DMS 273 treated with DMSO at 0.1 percent for 48 hours (cell line): Measurements from ENCODE around the gene SCAF4.
"Not testable (repeated sequence)": the region's sequence is repeated elsewhere in the genome, so short reads cannot be mapped to it uniquely, and the experiment has no call there.

Source experiments
- DNase-seq: peaks from one replicate; lab custom pipeline; 2025; lab: John Stamatoyannopoulos, UW

SCAF4 gene, protein sequence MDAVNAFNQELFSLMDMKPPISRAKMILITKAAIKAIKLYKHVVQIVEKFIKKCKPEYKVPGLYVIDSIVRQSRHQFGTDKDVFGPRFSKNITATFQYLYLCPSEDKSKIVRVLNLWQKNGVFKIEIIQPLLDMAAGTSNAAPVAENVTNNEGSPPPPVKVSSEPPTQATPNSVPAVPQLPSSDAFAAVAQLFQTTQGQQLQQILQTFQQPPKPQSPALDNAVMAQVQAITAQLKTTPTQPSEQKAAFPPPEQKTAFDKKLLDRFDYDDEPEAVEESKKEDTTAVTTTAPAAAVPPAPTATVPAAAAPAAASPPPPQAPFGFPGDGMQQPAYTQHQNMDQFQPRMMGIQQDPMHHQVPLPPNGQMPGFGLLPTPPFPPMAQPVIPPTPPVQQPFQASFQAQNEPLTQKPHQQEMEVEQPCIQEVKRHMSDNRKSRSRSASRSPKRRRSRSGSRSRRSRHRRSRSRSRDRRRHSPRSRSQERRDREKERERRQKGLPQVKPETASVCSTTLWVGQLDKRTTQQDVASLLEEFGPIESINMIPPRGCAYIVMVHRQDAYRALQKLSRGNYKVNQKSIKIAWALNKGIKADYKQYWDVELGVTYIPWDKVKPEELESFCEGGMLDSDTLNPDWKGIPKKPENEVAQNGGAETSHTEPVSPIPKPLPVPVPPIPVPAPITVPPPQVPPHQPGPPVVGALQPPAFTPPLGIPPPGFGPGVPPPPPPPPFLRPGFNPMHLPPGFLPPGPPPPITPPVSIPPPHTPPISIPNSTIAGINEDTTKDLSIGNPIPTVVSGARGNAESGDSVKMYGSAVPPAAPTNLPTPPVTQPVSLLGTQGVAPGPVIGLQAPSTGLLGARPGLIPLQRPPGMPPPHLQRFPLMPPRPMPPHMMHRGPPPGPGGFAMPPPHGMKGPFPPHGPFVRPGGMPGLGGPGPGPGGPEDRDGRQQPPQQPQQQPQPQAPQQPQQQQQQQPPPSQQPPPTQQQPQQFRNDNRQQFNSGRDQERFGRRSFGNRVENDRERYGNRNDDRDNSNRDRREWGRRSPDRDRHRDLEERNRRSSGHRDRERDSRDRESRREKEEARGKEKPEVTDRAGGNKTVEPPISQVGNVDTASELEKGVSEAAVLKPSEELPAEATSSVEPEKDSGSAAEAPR

DNA sequence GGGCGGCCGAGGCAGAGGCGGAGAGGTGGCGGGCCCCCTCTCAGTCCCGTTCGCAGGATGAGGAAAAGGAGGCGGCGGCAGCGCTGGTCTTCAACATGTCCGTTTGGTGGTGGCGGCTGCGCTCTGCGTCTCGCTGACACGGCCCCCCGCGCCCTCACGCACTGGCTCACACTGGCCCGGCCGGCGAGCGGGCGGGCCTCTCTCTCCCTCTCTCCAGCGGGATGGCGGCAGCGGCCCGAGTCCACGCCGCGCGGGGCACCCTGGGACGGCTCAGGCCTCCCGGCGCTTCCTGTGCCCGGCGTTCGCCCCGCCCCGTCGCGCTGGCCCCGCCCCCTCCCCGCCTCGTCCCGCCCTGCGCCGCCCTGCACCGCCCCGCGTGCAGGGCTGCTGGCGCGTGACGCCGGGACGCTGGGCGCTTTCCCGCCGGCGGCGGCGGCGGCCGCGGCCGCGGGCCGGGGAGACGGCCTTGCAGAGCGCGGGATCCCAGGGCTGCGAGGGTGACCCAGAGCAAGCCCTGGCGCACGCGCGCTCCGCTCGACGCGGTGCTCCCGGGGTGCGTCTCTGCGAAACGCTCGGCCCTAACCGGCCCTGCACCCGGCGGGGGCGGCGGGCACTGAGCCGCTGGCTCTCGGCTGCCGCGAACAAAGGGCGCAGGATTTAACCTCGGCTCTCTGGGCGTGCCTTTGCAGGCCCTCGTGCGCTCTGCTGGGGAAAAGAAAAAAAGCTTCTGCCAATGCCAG is at the start of gene SCAF4:
SCAF4 (minus strand) TSS at position 262 of the 740 bp plus-strand sequence. CDS start 426 bp downstream, outside the sequence.
- DNase-seq = peak; percentile 68

DNA sequence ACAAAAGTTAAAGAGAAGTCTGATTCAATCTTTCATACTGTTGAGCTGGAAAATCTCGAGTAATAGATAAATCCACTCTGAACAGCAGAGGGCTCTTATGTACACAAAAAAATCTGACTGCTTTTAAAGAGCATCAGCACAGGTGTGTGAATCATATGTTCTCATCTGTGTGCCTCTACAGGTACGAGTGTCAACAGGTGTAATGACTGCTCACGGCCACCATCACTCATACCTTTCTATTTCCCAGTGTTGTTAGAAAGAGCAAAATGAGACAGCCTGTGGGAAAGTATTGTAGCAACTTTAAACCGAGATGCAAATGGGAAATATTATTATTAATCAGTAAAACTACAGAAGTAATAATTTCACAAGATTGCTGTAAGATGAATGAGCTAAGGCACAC is 49.0 kb upstream of the SCAF4 start:
- DNase-seq = no peak

DNA sequence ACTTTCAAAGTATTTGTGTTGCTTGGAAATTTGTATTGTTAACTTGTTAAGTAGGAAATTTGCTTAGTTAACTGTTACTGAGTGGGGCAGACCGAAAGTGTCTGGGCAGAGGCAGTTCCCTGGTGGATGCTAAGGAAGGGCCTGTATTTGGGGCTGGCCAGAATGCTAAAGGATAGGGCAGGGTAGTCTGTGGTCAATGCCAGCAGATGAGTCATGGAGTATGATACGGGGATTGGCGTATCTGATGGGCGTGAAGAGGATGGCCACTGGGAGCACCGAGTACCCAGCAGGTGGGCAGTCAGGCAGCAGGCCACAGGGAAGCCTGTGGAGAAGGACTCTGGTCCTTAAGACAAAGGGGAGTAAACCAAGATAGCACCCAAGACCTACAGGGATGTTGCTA is 46.6 kb upstream of the SCAF4 start:
- no peak for DNase-seq

DNA sequence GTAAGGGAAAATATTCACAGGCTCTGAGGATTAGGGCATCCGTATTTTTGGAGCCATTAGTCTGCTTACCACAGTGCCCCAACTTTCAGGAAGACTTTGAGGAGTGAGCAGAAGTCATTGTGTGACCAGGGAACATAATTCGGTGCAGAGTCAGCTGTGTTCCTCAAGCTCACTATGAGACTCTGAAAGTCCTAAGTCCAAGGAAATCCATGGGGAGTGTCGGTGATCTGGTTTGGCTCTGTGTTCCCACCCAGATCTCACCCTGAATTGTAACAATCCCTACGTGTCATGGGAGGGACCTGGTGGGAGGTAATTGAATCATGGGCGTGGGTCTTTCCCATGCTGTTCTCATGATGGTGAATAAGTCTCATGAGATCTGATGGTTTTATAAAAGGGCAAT is 45.9 kb upstream of the SCAF4 start:
- no peak for DNase-seq

DNA sequence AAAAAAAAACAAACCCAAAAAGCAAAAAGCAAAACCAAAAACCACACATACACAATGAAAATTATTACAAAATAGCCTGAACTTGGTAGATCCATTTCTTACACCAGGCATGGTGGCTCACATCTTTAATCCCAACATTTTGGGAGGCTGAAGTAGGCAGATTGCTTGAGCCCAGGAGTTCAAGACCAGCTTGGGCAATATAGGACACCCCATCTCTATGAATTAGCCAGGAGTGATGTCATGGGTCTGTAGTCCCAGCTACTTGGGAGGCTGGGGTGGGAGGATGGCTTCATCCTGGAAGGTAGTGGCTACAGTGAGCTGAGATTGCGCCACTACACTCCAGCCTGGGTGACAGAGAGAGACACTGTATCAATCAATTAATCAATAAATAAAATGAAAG is 42.1 kb upstream of the SCAF4 start:
- no peak for DNase-seq

DNA sequence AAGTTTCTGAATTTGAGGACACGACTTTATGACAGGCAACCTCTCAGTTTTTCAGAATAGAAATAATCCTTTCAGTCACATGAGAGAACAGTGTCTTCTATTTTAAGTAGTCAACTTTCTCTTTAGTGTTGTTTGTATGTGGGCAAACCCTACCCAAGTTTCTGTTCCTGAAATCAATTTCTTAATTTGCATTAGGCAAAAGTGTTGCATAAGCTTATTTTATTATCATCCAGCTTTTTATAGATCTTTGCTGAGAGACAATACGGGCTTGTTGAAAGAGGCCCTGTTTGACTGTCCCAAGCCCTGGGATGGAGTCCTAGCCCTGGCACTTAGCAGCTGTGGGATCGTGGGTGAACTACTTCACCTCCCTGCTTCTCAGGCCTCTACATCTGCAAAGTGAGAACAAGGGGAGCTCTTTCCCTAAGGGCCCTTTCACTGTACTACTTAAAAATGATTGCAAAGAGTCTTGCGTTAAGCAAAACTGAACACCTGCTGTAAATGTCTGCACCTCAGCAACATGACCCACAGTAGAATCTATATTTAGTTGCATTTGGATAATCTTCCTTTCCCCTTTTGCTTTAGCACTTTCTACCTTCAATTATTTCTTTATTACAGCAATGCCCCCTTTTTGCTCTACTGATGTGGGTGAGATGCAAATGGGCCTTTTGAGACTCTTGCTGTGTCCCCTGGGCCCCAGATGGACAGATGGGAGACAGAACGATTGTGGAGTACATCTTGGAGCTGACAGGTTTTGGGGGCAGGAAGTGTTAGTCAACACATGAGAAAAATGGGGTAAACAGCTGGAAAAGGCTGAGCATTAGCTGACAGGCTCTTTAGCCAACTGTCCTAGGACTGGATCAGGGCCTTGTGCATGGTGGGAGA is 41.0 kb upstream of the SCAF4 start:
- no peak for DNase-seq

DNA sequence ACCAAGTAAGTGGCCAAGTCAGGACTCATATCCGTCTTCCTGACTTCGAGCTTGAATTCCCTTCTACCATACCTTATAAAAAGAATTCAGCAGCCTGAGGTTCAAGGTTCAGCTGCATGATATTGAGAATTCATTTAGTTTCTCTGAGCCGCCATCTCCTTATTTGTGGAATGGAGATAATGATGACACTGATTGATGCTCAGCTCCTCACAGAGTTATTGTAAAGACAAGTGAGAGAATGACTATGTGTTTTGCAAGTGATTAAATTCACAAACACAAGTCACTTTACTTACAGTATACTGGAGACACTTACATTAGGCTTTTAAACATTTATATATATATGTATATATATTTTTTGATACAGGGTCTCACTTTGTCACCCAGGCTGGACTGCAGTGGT is 39.8 kb upstream of the SCAF4 start:
- DNase-seq = no peak

DNA sequence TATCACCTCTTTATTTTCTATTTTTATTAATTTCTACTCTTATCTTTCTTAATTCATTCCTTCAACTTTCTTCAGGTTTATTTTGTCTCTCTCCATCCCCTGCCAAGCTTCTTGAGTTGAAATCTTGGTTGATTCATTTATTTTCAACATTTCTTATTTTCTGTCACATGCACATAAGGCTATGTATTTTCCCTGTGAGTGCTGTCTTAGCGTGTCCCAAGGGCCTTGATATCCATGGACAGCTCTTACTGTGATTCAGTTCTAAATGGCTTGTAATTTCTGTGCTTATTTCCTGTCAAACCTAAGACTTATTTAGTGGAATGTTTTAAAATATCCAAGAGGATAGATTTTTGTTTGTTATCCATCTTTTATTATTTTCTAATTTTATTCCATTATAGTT is 36.8 kb upstream of the SCAF4 start:
- no peak for DNase-seq

DNA sequence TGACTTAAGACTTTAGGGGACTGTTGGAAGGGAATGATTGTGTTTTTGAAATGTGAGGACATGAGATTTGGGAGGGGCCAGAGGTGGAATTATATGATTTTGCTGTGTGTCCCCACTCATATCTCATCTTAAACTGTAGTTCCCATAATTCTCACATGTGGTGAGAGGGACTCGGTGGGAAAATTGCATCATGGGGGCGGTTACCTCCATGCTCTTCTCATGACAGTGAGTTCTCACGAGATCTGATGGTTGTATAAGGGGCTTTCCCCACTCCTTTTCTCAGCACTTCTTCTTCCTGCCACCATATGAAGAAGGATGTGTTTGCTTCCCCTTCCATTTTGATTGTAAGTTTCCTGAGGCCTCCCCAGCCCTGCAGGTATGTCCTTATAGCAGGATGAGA is 35.0 kb upstream of the SCAF4 start:
- no peak for DNase-seq

DNA sequence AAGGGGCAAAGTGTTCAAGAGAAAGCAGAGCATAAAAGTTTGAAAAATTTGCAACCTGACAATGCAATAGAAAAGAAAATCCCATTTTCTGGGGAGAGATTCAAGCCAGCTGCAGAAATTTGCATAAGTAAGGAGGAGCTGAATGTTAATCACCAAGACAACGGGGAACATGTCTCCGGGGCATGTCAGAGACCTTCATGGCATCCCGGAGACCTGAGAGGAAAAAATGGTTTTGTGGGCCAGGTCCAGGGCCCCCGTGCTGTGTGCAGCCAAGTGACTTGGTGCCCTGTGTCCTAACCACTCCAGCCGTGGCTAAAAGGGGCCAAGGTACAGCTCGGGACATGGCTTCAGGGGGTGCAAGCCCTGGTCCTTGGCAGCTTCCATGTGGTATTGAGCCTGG is 33.9 kb upstream of the SCAF4 start:
- not testable (repeated sequence) for DNase-seq

DNA sequence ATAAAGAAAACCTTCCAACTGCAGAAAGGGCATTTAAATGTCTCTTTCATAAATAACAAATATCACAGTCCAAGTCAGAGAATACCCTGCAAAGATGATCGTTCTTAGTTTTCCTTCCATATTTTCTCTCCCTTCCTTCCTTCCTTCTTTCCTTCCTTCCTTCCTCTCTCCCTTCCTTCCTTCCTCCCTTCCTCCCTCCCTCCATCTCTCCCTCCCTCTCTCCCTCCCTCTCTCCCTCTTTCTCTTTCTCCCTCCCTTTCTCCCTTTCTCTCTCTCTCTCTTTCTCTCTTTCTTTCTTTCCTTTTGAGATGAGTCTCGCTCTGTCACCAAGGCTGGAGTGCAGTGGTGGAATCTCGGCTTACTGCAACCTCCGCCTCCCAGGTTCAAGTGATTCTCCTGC is 29.0 kb upstream of the SCAF4 start:
- no peak for DNase-seq

DNA sequence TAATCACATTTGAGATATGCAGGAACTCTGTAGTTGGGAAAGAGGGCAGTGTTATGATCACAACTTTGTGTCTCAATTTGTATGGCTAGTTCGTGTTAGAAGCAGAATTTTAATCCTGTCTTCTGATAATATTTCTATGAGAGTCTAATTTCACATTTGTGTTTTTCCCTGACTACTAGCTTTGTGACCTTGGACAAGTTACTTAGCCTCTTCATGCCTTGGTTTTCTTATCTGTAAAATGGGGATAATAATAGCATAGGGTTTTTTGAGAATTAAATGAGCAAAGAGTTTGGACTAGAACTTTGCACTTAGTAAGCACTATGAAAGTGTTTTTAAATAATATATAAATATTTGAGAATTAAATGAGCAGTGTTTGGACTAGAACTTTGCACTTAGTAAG is 24.9 kb upstream of the SCAF4 start:
- DNase-seq = no peak

DNA sequence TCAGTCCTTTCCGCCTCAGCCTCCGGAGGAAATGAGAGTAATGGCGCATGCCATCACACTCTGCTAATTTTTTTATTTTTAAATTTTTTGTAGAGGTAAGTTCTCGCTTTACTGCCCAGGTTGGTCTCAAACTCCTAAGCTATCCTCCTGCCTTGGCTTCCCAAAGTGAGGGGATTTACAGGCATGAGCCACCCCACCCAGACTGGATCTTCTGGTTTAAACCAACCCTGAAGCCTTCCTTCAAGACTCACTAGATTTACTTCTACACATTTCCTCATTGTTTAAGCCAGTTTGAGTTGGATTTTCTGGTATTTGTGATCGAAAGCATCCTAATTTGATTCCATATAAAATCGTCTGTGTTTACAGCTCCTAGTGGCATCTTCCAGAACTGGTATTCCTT is 23.1 kb upstream of the SCAF4 start:
- no peak for DNase-seq

DNA sequence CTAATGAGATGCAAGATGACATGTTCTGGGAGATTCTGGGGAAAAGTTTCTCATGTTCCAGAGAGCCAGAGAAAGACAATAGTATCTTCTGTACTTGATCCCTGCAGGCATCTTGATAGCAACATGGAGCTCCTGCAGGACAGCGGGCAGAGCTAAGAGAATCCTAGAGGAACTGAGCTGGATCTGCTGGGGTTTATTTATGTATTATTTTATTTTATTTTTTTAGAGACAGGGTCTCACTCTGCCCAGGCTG is 22.7 kb upstream of the SCAF4 start:
- DNase-seq = no peak

DNA sequence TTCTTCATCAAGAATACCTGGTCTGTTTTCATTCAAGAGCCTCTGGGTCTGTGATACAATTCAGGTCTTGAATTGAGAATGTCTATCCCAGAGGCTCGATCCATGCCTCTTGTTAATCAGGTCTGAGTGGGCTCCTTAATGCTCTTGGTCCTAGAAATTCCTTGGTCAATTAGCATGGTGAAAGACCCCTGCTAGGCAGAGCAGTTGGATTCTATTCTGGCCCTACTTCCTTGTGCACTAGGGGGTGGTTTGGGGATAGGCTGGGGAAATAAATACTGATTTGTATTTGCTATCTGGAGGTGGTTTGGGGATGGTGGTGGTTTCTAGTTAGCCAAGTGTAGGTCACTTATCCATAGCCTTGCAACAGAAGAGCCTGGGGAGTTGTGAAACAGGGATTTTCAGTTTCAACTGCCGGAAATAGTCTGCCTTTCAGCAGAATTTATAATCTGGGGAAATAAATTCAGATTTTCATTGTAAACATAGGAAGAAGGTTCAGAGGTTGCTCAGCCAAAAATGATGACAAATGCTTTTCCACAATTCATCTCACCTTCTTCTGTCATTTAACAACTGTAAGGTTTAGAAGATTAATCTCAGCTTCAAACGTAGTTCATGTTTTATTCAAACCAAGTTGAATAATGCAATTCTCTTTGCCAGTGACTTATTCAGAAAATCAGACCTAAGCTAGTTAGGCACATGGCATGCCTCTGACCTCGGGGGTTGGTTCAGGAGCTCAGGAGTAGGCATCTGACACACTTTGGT is 22.2 kb upstream of the SCAF4 start:
- DNase-seq = no peak

DNA sequence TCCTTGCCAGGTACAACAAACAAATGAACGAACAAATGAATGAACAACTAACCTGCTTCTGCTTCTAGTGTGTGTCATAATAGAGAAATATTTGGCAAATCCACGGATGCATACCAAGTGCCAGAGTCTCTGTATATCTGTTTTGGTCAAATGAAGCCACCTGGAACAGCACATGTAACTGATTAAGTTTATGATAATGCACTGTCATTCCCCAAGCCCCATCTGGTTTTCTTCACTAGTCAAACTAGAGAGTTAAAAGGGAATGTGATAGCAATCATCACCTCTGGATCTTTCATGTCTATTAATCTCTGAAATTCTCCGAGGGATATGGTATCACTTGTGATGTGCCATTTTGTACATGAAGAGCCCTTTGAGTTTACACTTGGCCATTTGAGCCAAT is 21.0 kb upstream of the SCAF4 start:
- no peak for DNase-seq

DNA sequence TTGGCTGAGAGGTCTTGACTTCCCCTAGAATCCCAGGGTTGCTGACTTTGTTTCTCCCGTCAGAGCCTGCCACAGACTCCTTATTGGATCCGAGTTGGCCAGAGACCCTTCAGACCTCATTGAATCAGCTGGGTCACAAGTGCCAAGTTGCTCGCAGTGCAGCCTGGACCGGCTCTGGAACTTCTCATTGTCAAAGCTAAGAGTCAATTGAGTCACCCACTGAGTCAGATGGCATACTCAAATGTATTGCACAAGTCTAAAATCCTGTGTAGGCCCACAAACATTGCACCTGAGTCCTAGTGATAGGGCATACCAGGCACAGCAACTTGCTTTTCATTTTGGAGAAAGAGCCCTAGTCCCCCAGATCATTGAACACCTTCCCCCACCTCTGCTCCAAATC is 20.4 kb upstream of the SCAF4 start:
- DNase-seq = no peak

DNA sequence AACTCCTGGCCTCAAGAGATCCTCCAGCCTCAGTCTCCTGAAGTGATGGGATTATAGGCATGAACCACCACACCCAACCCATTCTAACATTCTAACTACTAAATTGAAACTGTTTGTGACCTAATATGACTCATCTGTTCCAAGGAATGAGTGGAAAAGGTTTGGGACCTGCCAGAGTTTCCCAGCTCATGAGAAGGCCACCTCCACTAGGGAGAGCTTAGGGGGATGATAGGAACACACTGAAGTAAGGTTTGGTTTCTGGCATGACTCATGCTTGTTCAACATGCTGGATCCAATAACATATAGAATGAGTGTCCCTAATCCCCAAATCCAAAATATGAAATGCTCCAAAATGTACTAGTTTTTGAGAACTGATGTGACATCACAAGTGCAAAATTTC is 18.9 kb upstream of the SCAF4 start:
- no peak for DNase-seq

DNA sequence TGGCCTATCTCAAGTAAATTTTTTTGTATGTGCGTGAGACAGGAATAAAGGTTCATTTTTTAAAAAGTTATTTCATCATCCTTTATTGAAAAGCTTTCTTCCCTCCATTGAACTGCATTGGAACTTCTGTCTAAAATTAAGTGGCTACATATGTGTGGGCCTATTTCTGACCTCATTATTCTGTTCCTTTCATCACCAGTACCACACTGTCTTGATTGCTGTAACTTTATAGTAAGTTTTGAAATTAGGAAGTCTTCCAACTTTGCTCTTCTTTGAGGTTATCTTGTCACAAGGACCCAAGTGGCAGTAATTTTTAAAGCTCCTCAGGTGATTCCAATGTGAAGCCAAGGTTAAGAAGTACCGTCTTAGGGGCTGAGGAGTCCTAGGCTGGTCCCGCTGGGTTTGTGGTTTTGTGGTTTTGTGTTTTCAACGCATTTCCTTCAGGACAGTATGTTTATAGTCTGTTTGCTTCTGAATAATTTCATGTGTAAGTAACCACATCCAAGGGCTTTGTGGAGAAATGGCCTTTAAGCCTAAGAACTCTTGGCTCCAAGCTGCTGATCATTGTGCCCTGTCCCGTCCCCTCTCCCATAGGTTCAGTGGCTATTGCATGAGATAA is 12.4 kb upstream of the SCAF4 start:
- DNase-seq = no peak

DNA sequence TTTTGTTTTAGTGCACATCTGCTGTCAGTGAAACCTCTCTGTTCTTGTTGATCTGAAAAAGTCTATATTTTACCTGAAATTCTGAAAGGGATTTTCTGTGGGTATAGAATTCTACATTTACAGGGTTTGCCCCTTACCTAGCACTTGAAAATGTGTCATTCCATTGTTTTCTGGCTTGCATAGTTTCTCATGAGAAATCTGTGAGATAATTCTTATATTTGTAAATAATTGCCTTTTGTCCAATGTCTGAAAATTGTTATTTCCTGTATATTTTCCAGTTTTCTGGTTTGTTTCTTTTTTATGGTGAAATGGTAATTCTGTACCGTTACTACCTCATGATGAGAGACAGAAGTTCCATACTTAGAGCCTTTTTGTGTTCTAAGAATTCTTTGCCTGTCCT is 11.8 kb upstream of the SCAF4 start:
- no peak for DNase-seq
